ENCODE measurements around the gene GLS2. TPM values are rescaled to one million over a fixed set of nuclear protein-coding genes. Genes with fewer than 3 reads are reported as not detected.

Gene GLS2
- total and polyA plus RNA-seq, 8 donors, result 1.3 to 11.2 (median 4.6) TPM; not detected in 2

GRCh38 chr12:56474389-56474788, 13.6 kb downstream of the GLS2 start:
- DNase-seq, result no peak
- no peak overlapping the region for H3K27ac ChIP-seq
- peaks cover 10 to 26% (median 16%) of the 10 kb centered on the region in 4 donors for H3K4me1 ChIP-seq
- WGBS, 5 donors, result 91 to 95% (median 93%) methylated on average over 9 of the region's 9 CpGs
- no peak for TF ChIP-seq POLR2AphosphoS5 (IDR thresholded peaks at IDR 0.05)
- no peak for TF ChIP-seq POLR2A (IDR thresholded peaks at IDR 0.05)
- TF ChIP-seq EP300 (IDR thresholded peaks at IDR 0.05), result no peak
- no peak for TF ChIP-seq CTCF (IDR thresholded peaks at IDR 0.05)
- no peaks in the 10 kb centered on the region for H3K9me3 ChIP-seq
- no peaks in the 10 kb centered on the region for H3K27me3 ChIP-seq
- H3K4me3 ChIP-seq, result no peak overlapping the region
- intact Hi-C loops (cut with DNase I; ENCODE audit: low total_unique reads), result no loop called here
- H3K36me3 ChIP-seq, result peaks cover 0 to 24% (median 4%) of the 10 kb centered on the region in 4 donors

GRCh38 chr12:56469007-56469930, 18.7 kb downstream of the GLS2 start:
- peak overlapping the region; percentile 85 to 95 (median 93) for H3K27ac ChIP-seq
- TF ChIP-seq CTCF (IDR thresholded peaks at IDR 0.05) (no peak), POLR2AphosphoS5 (IDR thresholded peaks at IDR 0.05) (peak in 2 of 3 donors; percentile 24 to 26)
- H3K27me3 ChIP-seq, result no peaks in the 10 kb centered on the region
- H3K4me1 ChIP-seq, result peaks cover 22 to 42% (median 30%) of the 10 kb centered on the region in 4 donors
- intact Hi-C loops (cut with DNase I; ENCODE audit: low total_unique reads), result no loop called here
- H3K4me3 ChIP-seq, result peak overlapping the region; percentile 80 to 96 (median 90)
- no peaks in the 10 kb centered on the region for H3K9me3 ChIP-seq
- 34 to 39% (median 36%) methylated on average over 15 to 19 of the region's 19 CpGs for WGBS, 5 donors
- peaks cover 0 to 20% (median 4%) of the 10 kb centered on the region in 4 donors for H3K36me3 ChIP-seq
- peak; percentile 32 to 38 for DNase-seq

DNA sequence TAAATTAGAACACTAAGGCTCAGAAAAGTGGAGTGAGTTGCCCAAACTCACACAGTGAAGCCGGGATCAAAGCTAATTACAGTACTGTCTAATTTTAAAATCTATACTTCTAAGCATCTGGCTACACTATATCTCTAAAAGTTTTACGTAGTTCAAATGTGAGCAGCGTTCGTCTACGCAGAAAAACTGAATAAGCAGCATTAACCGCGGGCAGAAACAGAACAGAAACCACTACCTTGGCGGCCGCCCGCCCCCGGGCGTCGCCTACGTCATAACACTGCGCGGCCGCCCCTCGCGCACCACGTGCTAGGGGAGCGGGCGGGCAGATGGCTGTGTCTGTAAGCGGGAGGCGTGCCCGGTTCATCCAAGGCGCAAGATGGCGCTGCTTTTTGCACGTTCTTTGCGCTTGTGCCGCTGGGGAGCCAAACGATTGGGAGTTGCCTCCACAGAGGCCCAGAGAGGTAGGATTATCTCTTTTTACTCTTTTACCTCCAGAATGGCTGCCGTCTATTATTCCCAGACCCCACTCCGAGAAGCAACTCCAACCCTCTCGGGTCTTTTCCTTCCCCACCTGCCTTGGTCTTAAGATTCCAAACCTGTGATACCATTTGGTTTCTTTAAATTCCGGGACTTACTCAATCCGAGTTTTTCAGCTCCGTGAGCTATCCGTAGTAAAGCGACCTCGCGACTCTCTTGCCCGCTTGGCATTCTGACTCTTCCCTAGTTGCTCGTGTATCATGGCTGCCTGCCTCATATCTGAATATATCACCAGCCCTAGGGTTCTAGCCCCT, 19.6 kb downstream of the GLS2 start, which contains the start of gene SPRYD4:
TSS of gene SPRYD4 (plus strand) at position 363 of the 791 bp plus-strand sequence. CDS start at position 377, 14 bp downstream.
- no peak for TF ChIP-seq EP300 (IDR thresholded peaks at IDR 0.05)
- TF ChIP-seq CTCF (IDR thresholded peaks at IDR 0.05), result peak in 3 of 7 experiments; percentile 11 to 54 (median 39)
- TF ChIP-seq POLR2AphosphoS5 (IDR thresholded peaks at IDR 0.05), result peak; percentile 93 to 98 (median 94)
- TF ChIP-seq POLR2A (IDR thresholded peaks at IDR 0.05), result peak in 2 of 4 donors; percentile 49 to 67
- peak within 1 kb of the TSS; percentile 80 to 96 (median 90) for H3K4me3 ChIP-seq
- H3K9me3 ChIP-seq, result no peaks in the 10 kb centered on the region
- no peaks in the 10 kb centered on the region for H3K27me3 ChIP-seq
- H3K4me1 ChIP-seq, result peaks cover 22 to 48% (median 32%) of the 10 kb centered on the region in 4 donors
- peak within 1 kb of the TSS; percentile 85 to 95 (median 93) for H3K27ac ChIP-seq
- intact Hi-C loops (cut with DNase I; ENCODE audit: low total_unique reads), result no loop called here
- peaks cover 0 to 20% (median 4%) of the 10 kb centered on the region in 4 donors for H3K36me3 ChIP-seq
- 0 to 1% (median 1%) methylated on average over 36 to 43 of the region's 43 CpGs for WGBS, 5 donors
- DNase-seq, result peak; percentile 95 to 98

DNA sequence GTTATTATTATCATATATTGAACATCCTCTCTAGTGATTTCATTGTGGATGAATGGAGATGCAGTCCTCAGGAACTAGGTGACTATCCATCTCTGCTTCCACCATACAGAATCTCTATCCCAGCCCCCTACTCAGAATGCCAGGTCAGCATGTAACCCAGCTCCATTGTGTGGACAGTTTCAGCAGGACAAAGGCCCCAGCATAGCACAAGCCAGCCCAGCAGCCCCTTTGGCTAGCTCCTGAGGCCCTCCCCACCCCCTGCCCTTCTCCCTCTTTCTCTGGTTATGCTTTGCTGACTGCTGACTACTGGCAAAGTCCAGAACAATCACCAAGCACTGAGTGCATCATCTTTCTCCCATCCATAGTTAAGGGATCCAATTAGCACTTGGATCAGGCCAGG, 25.4 kb downstream of the GLS2 start:
- intact Hi-C loops (cut with DNase I; ENCODE audit: low total_unique reads), result no loop called here
- peaks cover 0 to 14% (median 7%) of the 10 kb centered on the region in 4 donors for H3K4me1 ChIP-seq
- no peaks in the 10 kb centered on the region for H3K9me3 ChIP-seq
- H3K4me3 ChIP-seq, result no peak overlapping the region
- DNase-seq, result no peak
- no peaks in the 10 kb centered on the region for H3K27me3 ChIP-seq
- H3K27ac ChIP-seq, result no peak overlapping the region
- no peak for TF ChIP-seq EP300 (IDR thresholded peaks at IDR 0.05)
- no peak for TF ChIP-seq POLR2A (IDR thresholded peaks at IDR 0.05)
- no peak for TF ChIP-seq POLR2AphosphoS5 (IDR thresholded peaks at IDR 0.05)
- no peak for TF ChIP-seq CTCF (IDR thresholded peaks at IDR 0.05)
- no peaks in the 10 kb centered on the region for H3K36me3 ChIP-seq
